Ovary (tissue), 9 donors: ENCODE results near the gene IL4I1. TPM values are rescaled to one million over a fixed set of nuclear protein-coding genes. Genes with fewer than 3 reads are reported as not detected.

Source experiments
- DNase-seq, 5 donors: peaks; one replicate each; pipeline ENCODE4 v3.0.0-alpha.2; 2019 to 2020
- H3K27ac ChIP-seq, 2 donors: fragments of 200-600 bp; one replicate each; pipeline versions ENCODE4 v1.5.1 to v1.8.0; 2019 to 2022
- H3K27me3 ChIP-seq: fragments of 200-600 bp; one replicate; pipeline ENCODE4 v1.8.0; 2022
- H3K36me3 ChIP-seq: fragments of 200-600 bp; sonication (generic); one replicate; pipeline ENCODE4 v1.5.1; 2019
- H3K4me1 ChIP-seq: one replicate; pipeline ENCODE4 v1.8.1; 2013; ENCODE audit warnings: mild to moderate bottlenecking, moderate library complexity; ENCODE audit not compliant: insufficient read depth
- H3K4me3 ChIP-seq: fragments of 200-600 bp; sonication (generic); one replicate; pipeline ENCODE4 v1.5.1; 2017
- H3K9me3 ChIP-seq, 2 donors: fragments of 200-600 bp in 1 of 2; sonication (generic) in 1 of 2; one replicate each; pipeline versions ENCODE4 v1.5.1 to v1.8.1; 2013 to 2019; ENCODE audit warnings: mild to moderate bottlenecking in 1 of 2, moderate library complexity in 1 of 2
- EP300 ChIP-seq: sonication (generic); formaldehyde crosslinking; IDR thresholded peaks from one replicate; pipeline ENCODE4 v1.6.1; 2017; ENCODE audit warnings: antibody characterized with exemption
- POLR2A ChIP-seq: fragments of 450-650 bp; IDR thresholded peaks from one replicate; pipeline ENCODE4 v1.6.1; 2017; ENCODE audit warnings: antibody characterized with exemption, mild to moderate bottlenecking, moderate library complexity
- WGBS, 3 donors: extraction: QIAGEN DNeasy Blood & Tissue Kit in 1 of 3; methylation state at CpG; one replicate each; pipeline versions ENCODE4 v1.1.5 to v1.1.7; 2013 to 2017; 5-methylcytosine and 5-hydroxymethylcytosine counted together
- intact Hi-C, 4 donors: fragments of 100-400 bp; cut with DNase I; formaldehyde crosslinking; loops; one replicate each; pipeline versions ENCODE4 v1.11.0 to v1.15.1; 2022 to 2023
- polyA plus RNA-seq, 2 donors: library from polyadenylated mRNA; stranded (reverse); fragments of 200-250 nt in 1 of 2; fragments of 350-450 nt in 1 of 2; fragmentation: Illumina TruSeq in 1 of 2; extraction: RNeasy Lipid Tissue Mini Kit (QIAGEN cat#74804) in 1 of 2; gene quantifications; one replicate each; pipeline ENCODE4 v1.2.3, GENCODE V29; 2013 to 2014
- total RNA-seq, 7 donors: library from RNA; depleted of rRNA in 2 of 7; stranded (reverse); fragments of >200 nt in 2 of 7; fragmentation: NEBNext Ultra II Directional in 3 of 7; extraction: Animal tissue kit (Norgen Biotek cat#: 25700) in 3 of 7; gene quantifications; one replicate each; pipeline versions ENCODE4 v1.1.0 to v1.2.4, GENCODE V29; 2016 to 2023
- TF ChIP-seq, protein P1 (sequence below), 3 donors: fragments of 450-650 bp in 2 of 3; fragments of 200-600 bp in 1 of 3; IDR thresholded peaks; one replicate each; pipeline versions ENCODE4 v1.5.1 to v1.8.0; 2016 to 2022; ENCODE audit warnings: antibody characterized with exemption in 3 of 3, mild to moderate bottlenecking in 1 of 3
- donor health status: DM: no; HTN: no; CAD: no; lungs with moderate emphysema.
- donor health status: DM: no; HTN: no; CAD: no.
- donor health status: Bipolar disorder and iron deficiency.
- donor health status: DM: yes; HTN: yes; CAD: no.
- donor health status: DM: no; HTN: no; CAD: no.
- donor health status: DM: yes; HTN: yes; CAD: no.

Gene IL4I1
- total and polyA plus RNA-seq, 9 donors, result 0.24 to 4.3 (median 1.0) TPM; not detected in 1

DNA sequence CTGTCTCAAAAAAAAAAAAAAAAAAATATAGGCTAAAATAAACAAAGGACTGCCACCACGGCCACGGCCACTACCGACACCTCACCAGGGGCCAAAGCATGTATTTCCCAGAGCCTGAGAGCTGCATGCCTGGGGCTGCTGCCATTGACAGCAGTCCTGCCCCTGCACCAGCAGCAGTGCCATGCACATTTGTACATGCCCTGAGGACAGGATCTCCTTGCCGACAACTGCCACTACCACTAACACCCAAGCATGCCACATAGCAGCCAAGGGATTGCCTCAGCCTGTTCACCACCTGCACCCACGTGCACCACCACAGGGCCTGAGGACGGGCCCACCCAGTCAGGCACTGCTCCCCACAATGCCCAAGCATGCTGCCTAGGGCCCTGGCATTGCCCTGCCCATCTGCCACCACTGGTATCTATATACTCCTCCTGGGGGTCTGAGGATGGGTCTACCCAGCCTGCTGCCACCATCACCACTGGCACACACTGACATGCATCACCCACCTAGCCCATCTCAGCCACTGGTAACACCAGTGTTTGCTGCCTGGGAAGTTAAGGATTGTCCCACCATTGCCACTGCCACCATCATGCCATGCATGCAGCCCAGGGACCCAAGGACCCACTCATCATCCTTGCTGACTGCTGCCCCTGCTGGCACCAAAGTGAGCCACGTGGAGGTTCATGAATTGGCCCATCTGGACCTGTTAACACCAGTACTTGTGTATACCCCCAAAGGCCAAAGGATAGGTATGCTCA, 43.2 kb upstream of the IL4I1 start:
- intact Hi-C loops, result loop anchor here in 2 of 4 donors (2.0 to 5.0 kb wide), 2 partner anchors 39 to 42 kb away; no protein-coding TSS in a partner anchor
- Histone ChIP-seq H3K4me3 (no peak overlapping the region), H3K9me3 (no peaks in the 10 kb centered on the region), H3K27ac (peak overlapping the region in 1 of 2 donors; percentile 51), H3K36me3 (no peaks in the 10 kb centered on the region), H3K27me3 (no peaks in the 10 kb centered on the region), H3K4me1 (peaks cover 11% of the 10 kb centered on the region)
- WGBS, 3 donors, result 78 to 86% (median 81%) methylated on average over 7 of the region's 7 CpGs
- TF ChIP-seq POLR2A, result no peak
- TF ChIP-seq EP300, result no peak
- TF ChIP-seq, protein P1, sequence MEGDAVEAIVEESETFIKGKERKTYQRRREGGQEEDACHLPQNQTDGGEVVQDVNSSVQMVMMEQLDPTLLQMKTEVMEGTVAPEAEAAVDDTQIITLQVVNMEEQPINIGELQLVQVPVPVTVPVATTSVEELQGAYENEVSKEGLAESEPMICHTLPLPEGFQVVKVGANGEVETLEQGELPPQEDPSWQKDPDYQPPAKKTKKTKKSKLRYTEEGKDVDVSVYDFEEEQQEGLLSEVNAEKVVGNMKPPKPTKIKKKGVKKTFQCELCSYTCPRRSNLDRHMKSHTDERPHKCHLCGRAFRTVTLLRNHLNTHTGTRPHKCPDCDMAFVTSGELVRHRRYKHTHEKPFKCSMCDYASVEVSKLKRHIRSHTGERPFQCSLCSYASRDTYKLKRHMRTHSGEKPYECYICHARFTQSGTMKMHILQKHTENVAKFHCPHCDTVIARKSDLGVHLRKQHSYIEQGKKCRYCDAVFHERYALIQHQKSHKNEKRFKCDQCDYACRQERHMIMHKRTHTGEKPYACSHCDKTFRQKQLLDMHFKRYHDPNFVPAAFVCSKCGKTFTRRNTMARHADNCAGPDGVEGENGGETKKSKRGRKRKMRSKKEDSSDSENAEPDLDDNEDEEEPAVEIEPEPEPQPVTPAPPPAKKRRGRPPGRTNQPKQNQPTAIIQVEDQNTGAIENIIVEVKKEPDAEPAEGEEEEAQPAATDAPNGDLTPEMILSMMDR (IDR thresholded peaks at IDR 0.05), result no peak
- DNase-seq, result no peak

DNA sequence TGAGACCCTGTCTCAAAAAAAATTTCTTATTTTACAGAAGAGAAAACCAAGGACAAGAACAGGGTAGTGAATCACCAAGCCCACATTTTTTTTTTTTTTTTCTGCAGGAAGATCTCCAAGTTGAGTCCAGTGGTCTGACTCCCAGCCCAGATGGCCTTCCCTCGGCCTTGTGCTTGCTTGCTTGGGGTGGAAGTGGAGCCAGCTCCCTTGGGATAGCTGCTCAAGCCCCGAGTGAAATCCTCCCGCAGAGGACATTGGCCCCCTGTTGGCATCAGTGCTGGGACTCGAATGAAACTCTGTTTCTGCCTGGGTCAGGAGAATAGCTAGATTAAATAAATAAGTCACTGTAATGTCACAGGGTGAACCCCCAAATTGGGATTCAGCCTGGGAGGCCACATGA, 42.0 kb upstream of the IL4I1 start:
- Histone ChIP-seq H3K27ac (peak overlapping the region in 1 of 2 donors; percentile 31), H3K9me3 (no peaks in the 10 kb centered on the region), H3K27me3 (no peaks in the 10 kb centered on the region), H3K4me1 (peaks cover 9% of the 10 kb centered on the region), H3K4me3 (no peak overlapping the region), H3K36me3 (no peaks in the 10 kb centered on the region)
- intact Hi-C loops, result loop anchor here in 2 of 4 donors (2.0 to 5.0 kb wide), 2 partner anchors 40 to 44 kb away; no protein-coding TSS in a partner anchor
- TF ChIP-seq POLR2A (no peak), EP300 (no peak)
- TF ChIP-seq, protein P1 (IDR thresholded peaks at IDR 0.05), result no peak
- WGBS, 3 donors, result 1 to 17% (median 8%) methylated on average over 4 of the region's 4 CpGs
- peak in 4 of 5 donors; percentile 54 to 70 (median 66) for DNase-seq

DNA sequence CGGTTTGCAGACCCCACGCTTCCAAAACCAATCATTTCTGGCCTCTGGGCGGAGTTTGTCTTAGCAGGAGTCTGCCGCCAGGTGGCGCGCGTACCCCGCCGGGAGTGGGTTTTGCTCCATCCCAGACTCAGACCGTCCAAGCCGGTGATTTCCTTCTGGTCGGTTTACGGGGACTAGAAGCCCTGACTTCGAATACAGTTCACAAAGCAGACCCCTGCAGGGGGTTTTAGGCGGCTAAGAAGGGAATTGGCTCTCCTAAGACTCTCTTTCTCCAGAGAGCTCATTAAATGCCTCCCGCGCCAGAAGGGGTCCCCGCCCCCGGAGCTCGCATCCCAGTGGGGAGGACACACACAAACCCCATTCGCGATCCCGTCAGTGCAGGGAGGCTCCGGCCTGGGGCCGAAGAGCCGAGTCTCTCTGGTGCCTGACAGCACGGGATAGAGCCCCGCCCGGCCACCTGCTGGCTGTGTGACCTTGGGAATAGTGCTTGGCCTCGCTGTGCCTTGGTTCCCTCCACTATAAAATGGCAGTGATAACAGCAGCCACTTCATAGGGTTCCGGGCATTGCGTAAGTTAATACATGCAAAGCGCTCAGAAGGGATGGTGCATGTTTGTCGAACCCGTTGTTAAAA, 41.2 kb upstream of the IL4I1 start:
- Histone ChIP-seq H3K9me3 (no peaks in the 10 kb centered on the region), H3K4me1 (peaks cover 9% of the 10 kb centered on the region), H3K4me3 (no peak overlapping the region), H3K27ac (peak overlapping the region; percentile 31 to 40), H3K36me3 (no peaks in the 10 kb centered on the region), H3K27me3 (no peaks in the 10 kb centered on the region)
- DNase-seq, result peak; percentile 81 to 91 (median 90)
- no peak for TF ChIP-seq EP300
- TF ChIP-seq, protein P1 (IDR thresholded peaks at IDR 0.05), result peak; percentile 95 to 98 (median 97)
- 7 to 11% (median 7%) methylated on average over 35 of the region's 35 CpGs for WGBS, 3 donors
- intact Hi-C loops, result loop anchor here (2.0 to 5.0 kb wide), 5 partner anchors 41 to 47 kb away; no protein-coding TSS in a partner anchor

DNA sequence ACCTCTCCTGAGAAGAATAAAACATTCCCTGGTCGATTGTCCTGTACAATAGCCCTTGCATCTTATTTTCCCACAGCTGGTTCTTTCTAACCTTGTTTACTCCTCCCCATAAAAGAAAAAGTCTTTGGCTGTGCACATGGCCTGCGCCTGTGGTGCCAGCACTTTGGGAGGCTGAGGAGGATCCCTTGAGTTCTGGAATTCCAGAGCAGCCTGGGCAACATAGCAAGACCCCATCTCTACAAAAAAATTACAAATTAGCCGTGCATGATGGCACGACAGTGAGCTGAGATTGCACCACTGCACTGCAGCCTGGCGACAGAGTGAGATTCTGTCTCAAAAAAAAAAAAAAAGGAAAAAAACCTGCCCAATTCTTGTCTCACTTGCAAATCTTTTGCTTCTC, 39.9 kb upstream of the IL4I1 start:
- intact Hi-C loops, result loop anchor here (2.0 to 5.0 kb wide), 4 partner anchors 44 to 48 kb away; no protein-coding TSS in a partner anchor
- DNase-seq, result no peak
- WGBS, 3 donors, result 50 to 58% (median 55%) methylated on average over 5 of the region's 5 CpGs

More for the DNA sequence above, 39.9 kb upstream of the IL4I1 start:
- Histone ChIP-seq H3K9me3 (no peaks in the 10 kb centered on the region), H3K36me3 (no peaks in the 10 kb centered on the region), H3K4me1 (peaks cover 9% of the 10 kb centered on the region), H3K4me3 (no peak overlapping the region), H3K27ac (no peak overlapping the region), H3K27me3 (no peaks in the 10 kb centered on the region)
- TF ChIP-seq EP300 (no peak), POLR2A (no peak)
- TF ChIP-seq, protein P1 (IDR thresholded peaks at IDR 0.05), result no peak
